ENCODE measurements around the gene TLR1. TPM values are rescaled to one million over a fixed set of nuclear protein-coding genes. Genes with fewer than 3 reads are reported as not detected.

Gene TLR1
- total and polyA plus RNA-seq, 2 donors from 2014 or later: 1.8 to 18.0 TPM

DNA sequence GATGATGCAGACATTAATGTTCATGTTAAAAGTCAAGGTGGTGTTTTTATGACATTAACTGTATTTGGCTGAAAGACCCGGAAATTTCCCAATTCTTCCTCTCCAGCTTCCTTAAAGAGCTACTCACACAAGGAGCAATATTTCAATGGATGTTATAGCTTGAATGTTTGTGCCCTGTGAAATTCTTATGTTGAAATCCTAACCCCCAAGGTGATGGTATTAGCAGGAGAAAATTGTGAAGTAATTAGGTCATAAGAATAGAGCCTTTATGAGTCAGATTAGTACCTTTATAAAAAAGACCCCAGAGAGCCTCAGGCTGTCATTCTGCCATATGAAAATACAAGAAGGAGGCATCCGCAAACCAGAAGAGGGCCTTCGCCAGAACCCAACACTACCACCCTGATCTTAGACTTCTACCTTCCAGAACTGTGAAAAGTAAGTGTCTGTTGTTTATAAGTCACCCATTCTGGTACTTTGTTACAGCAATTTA is 3.6 kb downstream of the TLR1 start:
- no peak overlapping the region for H3K27ac ChIP-seq (ENCODE audit: low read depth in 2 of 2, low read length in 2 of 2)

GRCh38 chr4:38800366-38800765 is 4.2 kb downstream of the TLR1 start:
- H3K27me3 ChIP-seq (ENCODE audit: control insufficient read depth, insufficient read depth, low read length): no peaks in the 10 kb centered on the region
- TF ChIP-seq, protein P1, sequence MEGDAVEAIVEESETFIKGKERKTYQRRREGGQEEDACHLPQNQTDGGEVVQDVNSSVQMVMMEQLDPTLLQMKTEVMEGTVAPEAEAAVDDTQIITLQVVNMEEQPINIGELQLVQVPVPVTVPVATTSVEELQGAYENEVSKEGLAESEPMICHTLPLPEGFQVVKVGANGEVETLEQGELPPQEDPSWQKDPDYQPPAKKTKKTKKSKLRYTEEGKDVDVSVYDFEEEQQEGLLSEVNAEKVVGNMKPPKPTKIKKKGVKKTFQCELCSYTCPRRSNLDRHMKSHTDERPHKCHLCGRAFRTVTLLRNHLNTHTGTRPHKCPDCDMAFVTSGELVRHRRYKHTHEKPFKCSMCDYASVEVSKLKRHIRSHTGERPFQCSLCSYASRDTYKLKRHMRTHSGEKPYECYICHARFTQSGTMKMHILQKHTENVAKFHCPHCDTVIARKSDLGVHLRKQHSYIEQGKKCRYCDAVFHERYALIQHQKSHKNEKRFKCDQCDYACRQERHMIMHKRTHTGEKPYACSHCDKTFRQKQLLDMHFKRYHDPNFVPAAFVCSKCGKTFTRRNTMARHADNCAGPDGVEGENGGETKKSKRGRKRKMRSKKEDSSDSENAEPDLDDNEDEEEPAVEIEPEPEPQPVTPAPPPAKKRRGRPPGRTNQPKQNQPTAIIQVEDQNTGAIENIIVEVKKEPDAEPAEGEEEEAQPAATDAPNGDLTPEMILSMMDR (IDR thresholded peaks at IDR 0.05; ENCODE audit: borderline replicate concordance, extremely low read depth, insufficient read depth): no peak
- intact Hi-C loops (cut with DNase I): no loop called here
- FAIRE-seq (no peak), DNase-seq (no peak)
- H3K4me1 ChIP-seq (ENCODE audit: control insufficient read depth in 2 of 3, insufficient read depth in 2 of 3, low read depth in 1 of 3, low read length in 3 of 3): peaks cover 0 to 6% (median under 1%) of the 10 kb centered on the region in 3 donors
- peaks cover 0 to 6% (median 0%) of the 10 kb centered on the region in 3 donors for H3K36me3 ChIP-seq (ENCODE audit: control insufficient read depth in 2 of 3, insufficient read depth in 3 of 3, low read length in 3 of 3)
- no peaks in the 10 kb centered on the region for H3K9me3 ChIP-seq (ENCODE audit: control insufficient read depth in 2 of 3, insufficient read depth in 1 of 3, low read length in 3 of 3)
- H3K4me3 ChIP-seq (ENCODE audit: low read length in 3 of 3): no peak overlapping the region
- H3K9ac ChIP-seq (ENCODE audit: low read length in 3 of 3): no peak overlapping the region
- no peak overlapping the region for H3K27ac ChIP-seq (ENCODE audit: low read depth in 2 of 2, low read length in 2 of 2)

More for the DNA sequence above, 3.6 kb downstream of the TLR1 start:
- no peak for DNase-seq
- Histone ChIP-seq H3K9ac (ENCODE audit: low read length in 3 of 3) (no peak overlapping the region), H3K9me3 (ENCODE audit: control insufficient read depth in 2 of 3, insufficient read depth in 1 of 3, low read length in 3 of 3) (no peaks in the 10 kb centered on the region), H3K4me3 (ENCODE audit: low read length in 3 of 3) (no peak overlapping the region), H3K27me3 (ENCODE audit: control insufficient read depth, insufficient read depth, low read length) (no peaks in the 10 kb centered on the region), H3K36me3 (ENCODE audit: control insufficient read depth in 2 of 3, insufficient read depth in 3 of 3, low read length in 3 of 3) (peaks cover 0 to 6% (median 0%) of the 10 kb centered on the region in 3 donors), H3K4me1 (ENCODE audit: control insufficient read depth in 2 of 3, insufficient read depth in 2 of 3, low read depth in 1 of 3, low read length in 3 of 3) (peaks cover 0 to 6% (median 3%) of the 10 kb centered on the region in 3 donors)
- intact Hi-C loops (cut with DNase I): no loop called here
- TF ChIP-seq, protein P1 (IDR thresholded peaks at IDR 0.05; ENCODE audit: borderline replicate concordance, extremely low read depth, insufficient read depth): no peak
- FAIRE-seq: no peak

GRCh38 chr4:38795087-38795486 is 9.5 kb downstream of the TLR1 start:
- H3K9me3 ChIP-seq (ENCODE audit: control insufficient read depth in 2 of 3, insufficient read depth in 1 of 3, low read length in 3 of 3): no peaks in the 10 kb centered on the region
- TF ChIP-seq, protein P1 (IDR thresholded peaks at IDR 0.05; ENCODE audit: borderline replicate concordance, extremely low read depth, insufficient read depth): no peak
- H3K27me3 ChIP-seq (ENCODE audit: control insufficient read depth, insufficient read depth, low read length): no peaks in the 10 kb centered on the region
- no peak overlapping the region for H3K9ac ChIP-seq (ENCODE audit: low read length in 3 of 3)
- no peak overlapping the region for H3K4me3 ChIP-seq (ENCODE audit: low read length in 3 of 3)
- H3K36me3 ChIP-seq (ENCODE audit: control insufficient read depth in 2 of 3, insufficient read depth in 3 of 3, low read length in 3 of 3): peaks cover 0 to 5% (median 0%) of the 10 kb centered on the region in 3 donors
- H3K27ac ChIP-seq (ENCODE audit: low read depth in 2 of 2, low read length in 2 of 2): no peak overlapping the region
- DNase-seq (no peak), FAIRE-seq (no peak)
- intact Hi-C loops (cut with DNase I): no loop called here
- no peaks in the 10 kb centered on the region for H3K4me1 ChIP-seq (ENCODE audit: control insufficient read depth in 2 of 3, insufficient read depth in 2 of 3, low read depth in 1 of 3, low read length in 3 of 3)

DNA sequence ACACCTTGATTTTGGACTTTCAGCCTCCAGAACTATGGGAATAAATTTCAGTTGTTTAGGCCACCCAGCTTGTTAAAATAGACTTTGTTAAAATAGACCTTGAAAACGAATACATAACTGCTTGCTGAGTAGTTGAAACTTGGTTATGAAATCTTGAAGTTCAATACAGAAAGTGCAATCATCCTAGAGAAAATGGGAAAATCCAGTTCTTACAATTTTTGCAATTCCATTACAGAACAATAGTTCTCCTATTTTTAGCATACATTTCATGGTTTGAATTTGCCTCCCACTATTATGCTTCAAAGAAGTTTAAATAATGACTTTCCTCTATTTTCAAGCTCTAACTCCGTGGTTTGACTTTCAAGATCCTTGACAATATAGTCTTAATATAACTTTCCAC is 10.5 kb downstream of the TLR1 start:
- H3K36me3 ChIP-seq (ENCODE audit: control insufficient read depth in 2 of 3, insufficient read depth in 3 of 3, low read length in 3 of 3): peaks cover 0 to 1% (median 0%) of the 10 kb centered on the region in 3 donors
- intact Hi-C loops (cut with DNase I): no loop called here
- no peaks in the 10 kb centered on the region for H3K27me3 ChIP-seq (ENCODE audit: control insufficient read depth, insufficient read depth, low read length)
- H3K4me3 ChIP-seq (ENCODE audit: low read length in 3 of 3): no peak overlapping the region
- FAIRE-seq (no peak), DNase-seq (no peak)
- no peak overlapping the region for H3K9ac ChIP-seq (ENCODE audit: low read length in 3 of 3)
- no peaks in the 10 kb centered on the region for H3K4me1 ChIP-seq (ENCODE audit: control insufficient read depth in 2 of 3, insufficient read depth in 2 of 3, low read depth in 1 of 3, low read length in 3 of 3)
- H3K27ac ChIP-seq (ENCODE audit: low read depth in 2 of 2, low read length in 2 of 2): no peak overlapping the region
- TF ChIP-seq, protein P1 (IDR thresholded peaks at IDR 0.05; ENCODE audit: borderline replicate concordance, extremely low read depth, insufficient read depth): no peak
- no peaks in the 10 kb centered on the region for H3K9me3 ChIP-seq (ENCODE audit: control insufficient read depth in 2 of 3, insufficient read depth in 1 of 3, low read length in 3 of 3)

Measured in kidney (tissue), 14 donors.